ENCODE data around the gene CYP39A1.

CYP39A1 gene

DNA sequence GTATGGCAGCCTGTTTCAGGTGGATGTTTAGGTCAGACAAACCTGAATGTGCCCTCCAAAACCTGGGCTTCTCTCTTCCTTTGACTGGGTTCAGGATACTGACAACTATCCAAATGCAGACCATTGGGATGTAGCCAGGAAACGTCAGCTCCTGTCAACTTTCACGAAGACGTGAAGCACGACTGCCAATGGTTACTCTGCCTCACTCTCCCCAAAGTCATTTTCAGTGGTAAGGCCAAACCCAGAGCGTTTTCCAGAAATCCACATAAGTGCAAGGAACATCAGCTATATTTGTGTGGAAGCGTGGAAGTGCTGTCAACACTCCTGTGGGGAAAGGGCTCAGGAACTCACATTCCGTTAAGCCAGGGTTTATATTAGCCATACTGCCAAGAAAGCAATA is 141.3 kb downstream of the CYP39A1 start:
- DNase-seq (ENCODE audit: low spot score) = no peak

GRCh38 chr6:46510651-46511050 is 142.0 kb downstream of the CYP39A1 start:
- no peak for DNase-seq (ENCODE audit: low spot score)

DNA sequence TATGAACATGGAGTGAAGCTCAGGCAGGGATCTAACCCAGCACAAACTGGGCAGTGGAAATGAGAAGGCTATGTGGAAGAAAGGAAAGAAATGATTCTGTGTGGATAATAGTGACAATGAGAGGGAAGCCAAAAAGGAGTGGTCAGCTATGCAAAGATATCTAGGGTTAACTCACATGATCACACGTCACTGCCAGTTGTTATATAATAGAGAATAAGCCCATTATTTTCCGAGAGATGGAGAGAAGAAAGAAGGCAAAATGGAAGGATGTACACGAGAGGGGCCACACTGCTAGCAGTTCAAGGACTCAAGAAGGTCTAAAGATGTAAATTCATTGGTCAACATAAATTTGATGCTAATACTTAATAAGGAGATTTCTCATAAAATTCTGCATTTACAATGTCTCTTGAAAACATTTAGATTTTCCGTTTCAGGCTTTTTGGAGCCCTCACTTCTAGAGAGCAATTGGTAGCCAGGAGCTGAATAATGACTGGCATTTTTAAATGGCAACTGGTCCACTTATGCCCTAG is 142.6 kb downstream of the CYP39A1 start:
- DNase-seq (ENCODE audit: low spot score) = no peak

DNA sequence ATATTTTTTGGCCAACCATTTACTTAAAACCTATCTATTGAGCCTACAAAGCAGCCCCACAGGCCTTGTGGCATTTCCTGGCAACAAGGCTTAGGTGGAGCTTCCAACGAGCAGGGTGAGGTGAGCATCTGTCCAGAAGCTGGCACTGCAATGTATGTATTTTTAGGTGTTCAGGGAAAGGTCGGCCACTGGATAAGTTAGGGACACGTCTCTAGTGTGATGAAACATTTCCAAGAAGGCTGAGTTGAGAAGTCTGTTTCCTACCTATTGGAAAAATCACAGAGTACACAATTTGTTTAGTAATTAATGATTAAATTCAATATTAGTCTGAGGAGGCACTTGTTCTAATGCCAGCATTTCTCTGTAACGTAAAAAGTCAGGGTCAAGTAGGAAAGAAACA is 143.6 kb downstream of the CYP39A1 start:
- DNase-seq (ENCODE audit: low spot score) = no peak

GRCh38 chr6:46507426-46507825 is 145.2 kb downstream of the CYP39A1 start:
- DNase-seq (ENCODE audit: low spot score) = no peak

- DNase-seq (ENCODE audit: low spot score) = no peak
Observed at GRCh38 chr6:46505693-46506512, 146.7 kb downstream of the CYP39A1 start.

DNA sequence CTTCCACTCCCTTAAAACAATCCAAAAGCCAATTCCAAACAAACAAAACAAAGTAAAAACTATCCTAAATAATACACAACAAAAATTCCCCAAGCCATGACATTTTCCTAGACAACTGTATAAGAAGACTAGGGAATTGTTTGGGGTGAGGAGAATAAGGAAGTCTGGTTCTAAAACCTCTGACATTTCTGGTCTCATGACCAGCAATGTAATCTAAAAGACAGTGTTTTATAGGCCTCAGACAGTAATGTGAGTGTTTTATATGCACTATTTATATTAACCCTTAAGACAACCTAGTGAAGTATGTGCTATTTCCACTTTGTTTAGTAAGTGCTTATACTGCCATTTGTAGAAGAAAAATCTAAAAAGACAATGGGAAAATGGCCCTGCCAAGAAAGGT is 148.4 kb downstream of the CYP39A1 start:
- peak; percentile 16 for DNase-seq (ENCODE audit: low spot score)

DNA sequence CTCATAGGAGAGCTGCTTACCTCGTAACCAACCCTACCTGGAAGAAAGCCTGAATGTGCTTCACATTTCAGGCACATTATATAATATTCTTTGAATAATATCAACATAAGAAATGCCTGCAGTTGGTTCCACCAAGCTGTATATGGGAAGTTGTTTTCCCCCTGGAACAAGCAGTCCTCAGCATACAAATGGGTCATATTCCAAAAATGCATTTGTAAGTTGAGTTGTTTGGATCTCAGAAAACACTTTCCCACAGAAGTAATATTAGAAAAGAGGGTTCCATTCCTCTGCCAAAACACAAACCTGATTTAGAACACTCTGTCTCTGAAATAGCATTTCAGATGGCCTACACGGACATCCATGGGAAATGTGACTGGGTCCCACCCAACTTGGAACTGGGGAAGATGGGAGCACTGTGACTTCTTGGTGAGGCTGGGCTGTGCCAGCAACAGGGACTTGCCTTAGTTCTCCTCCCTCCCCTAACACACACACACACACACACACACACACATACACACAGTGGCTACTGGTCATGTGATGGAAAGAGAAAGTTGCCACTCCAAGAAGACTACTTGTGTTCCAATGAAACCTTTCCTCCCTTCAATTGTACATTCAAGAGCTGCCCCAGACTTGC is 150.0 kb downstream of the CYP39A1 start:
- DNase-seq (ENCODE audit: low spot score) = no peak

DNA sequence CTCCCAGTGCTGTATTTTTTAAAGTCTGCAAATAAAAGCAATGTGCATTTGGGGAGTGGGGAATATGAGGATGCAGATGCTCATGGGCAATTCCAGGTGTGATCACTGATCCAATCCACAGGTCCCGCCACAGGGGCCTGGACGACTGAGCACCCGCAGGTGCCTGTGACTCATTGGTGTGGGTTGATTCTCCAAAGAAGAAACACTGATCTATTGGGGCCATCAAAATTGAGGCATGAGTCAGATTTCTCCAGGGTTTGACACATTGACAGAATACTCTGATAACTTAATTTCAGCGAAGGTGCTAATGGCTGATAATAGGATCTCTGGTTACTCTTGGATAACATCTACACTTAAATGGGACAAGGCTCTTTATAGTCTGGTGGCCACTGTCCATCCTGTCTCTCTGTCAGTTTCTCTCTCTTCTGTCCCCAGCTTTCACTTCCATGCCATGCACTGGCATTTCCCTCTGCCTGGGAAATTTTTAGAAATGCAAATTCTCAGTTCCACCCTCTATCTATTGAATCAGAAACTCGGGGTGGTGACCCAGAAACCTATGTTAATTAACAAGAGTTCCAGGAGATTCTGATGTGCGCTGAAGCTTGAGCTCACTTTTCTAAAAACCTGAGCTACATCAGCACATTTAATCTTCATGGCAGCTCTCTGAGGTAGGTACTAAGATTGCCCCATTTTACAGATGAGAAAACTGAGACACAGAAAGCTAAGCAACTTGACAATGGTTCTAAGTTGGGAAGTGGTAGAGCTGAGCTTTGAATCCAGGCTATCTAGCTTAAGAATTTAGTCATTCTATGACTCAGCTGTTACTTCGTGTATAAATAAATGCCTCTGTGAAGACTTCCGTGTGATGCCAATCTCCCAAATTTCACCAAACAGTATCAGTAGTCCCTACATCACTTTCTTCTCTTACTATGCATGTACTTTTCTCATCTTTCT is 151.2 kb downstream of the CYP39A1 start:
- DNase-seq (ENCODE audit: low spot score) = no peak

GRCh38 chr6:46500382-46500781 is 152.2 kb downstream of the CYP39A1 start:
- no peak for DNase-seq (ENCODE audit: low spot score)

All from COLO829 (cell line).